ENCODE measurements around the gene LBP.
"Not testable (repeated sequence)": the region's sequence is repeated elsewhere in the genome, so short reads cannot be mapped to it uniquely, and the experiment has no call there.

LBP gene

DNA sequence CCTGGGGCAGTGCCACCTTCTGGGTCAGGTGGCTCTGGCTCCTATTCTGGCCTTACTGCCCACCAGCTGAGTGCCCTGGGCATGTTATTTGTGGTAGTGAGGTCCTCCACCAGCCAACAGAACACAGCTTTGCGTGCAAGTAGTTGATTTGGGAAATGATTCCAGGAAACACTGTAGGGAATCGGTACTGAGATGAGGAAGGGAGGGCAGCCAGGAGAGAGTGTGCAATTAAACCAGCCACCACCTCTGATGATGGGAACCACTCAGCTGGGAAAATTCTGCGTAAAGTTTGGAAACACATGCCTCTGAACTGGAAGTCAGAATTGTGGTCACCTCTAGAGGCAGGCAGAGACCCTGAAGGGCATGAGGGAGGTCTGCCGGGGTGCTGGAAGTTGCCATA, 459 bp downstream of the LBP start:
- no peak for DNase-seq (ENCODE audit: extremely low read depth in 1 of 2, low read depth in 1 of 2)

DNA sequence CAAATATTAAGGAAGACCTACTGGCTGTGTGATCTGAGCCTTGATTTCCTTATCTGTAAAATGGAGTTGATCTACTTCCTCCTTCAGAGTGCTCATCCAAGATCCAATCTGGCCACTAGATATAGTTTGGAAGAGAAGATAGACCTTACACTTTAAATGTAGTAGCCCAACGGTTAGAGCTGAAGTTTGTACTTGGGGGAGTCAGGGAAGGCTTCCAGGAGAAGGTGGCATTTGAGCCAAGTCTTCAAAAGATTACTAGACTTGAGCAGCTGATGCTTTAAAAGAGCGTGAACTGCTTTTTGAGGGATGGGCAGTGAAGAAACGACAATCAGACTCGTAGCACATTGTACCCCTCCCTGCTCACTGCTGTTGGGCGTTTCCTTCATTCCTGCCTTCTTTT, 3.6 kb downstream of the LBP start:
- DNase-seq (ENCODE audit: extremely low read depth in 1 of 2, low read depth in 1 of 2): no peak

DNA sequence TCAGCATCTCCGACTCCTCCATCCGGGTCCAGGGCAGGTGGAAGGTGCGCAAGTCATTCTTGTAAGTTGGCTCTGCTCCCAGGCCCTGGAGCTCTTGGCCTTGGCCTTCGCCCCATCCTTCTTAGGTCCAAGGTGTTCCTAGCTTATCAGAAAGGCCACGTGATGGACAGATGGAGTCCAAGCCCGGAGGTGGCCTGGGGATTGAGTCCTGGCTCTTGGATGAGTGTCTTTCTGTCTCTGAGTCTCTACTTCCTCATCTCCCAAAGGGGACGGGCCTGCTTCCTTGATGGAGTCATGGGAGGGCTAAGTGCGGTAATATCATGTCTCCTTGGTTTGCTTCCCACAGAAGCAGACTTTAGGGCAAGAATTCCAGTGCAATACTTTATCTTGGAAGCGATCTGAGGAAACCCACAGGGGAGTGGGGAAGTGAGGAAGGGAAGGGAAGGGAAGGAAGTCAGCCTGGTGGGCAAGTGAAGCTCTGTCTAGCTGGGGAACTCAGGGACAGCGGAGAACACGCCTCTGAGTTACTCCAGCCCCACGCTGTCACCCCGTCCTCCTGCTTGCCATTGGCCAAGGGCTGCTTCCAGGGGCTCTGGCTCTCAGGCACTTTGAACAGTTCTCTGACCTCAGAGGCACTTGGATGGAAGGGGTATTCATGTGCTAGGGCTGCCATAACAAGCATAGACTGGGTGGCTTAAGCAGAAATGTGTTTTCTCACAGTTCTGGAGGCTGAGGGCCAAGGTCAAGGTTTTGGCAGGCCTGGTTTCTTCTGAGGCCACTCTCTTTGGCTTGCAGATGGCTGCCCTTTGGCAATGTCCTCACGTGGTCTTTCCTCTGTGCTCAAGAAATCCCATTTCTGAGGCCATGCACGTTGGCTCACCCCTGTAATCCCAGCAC, 4.8 kb downstream of the LBP start:
- no peak for DNase-seq (ENCODE audit: extremely low read depth in 1 of 2, low read depth in 1 of 2)

DNA sequence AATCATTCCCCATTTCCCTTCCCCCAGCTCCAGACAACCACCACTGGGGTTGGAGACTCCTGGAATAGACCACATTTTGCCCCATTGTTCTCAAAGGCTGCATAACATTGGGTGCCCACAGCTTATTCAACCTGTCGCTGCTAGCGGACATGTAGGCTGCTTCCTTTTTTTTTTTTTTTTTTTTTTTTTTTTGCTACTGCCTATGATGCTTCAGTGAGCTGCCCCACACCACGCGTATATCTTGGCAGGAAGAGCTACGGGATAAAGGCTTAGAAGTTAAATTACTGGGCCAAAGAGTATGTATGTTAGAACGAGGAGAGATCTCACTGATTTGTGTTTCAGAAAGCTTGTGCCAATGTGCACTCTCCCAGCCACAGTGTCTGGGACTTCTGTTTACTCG, 7.0 kb downstream of the LBP start:
- DNase-seq (ENCODE audit: extremely low read depth in 1 of 2, low read depth in 1 of 2): no peak

DNA sequence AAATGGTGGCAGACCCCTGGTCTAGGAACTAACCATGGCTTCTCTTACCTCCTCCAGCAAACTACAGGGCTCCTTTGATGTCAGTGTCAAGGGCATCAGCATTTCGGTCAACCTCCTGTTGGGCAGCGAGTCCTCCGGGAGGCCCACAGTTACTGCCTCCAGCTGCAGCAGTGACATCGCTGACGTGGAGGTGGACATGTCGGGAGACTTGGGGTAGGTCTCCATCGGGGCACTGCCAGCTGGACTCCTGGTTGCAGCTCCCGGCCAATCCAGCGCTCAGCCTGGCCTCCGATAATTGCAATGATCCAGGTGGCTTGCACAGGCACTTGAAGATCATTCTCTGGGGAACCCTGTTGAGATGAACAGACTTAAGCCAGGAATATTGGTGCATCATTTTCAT, 7.9 kb downstream of the LBP start:
- no peak for DNase-seq (ENCODE audit: extremely low read depth in 1 of 2, low read depth in 1 of 2)

DNA sequence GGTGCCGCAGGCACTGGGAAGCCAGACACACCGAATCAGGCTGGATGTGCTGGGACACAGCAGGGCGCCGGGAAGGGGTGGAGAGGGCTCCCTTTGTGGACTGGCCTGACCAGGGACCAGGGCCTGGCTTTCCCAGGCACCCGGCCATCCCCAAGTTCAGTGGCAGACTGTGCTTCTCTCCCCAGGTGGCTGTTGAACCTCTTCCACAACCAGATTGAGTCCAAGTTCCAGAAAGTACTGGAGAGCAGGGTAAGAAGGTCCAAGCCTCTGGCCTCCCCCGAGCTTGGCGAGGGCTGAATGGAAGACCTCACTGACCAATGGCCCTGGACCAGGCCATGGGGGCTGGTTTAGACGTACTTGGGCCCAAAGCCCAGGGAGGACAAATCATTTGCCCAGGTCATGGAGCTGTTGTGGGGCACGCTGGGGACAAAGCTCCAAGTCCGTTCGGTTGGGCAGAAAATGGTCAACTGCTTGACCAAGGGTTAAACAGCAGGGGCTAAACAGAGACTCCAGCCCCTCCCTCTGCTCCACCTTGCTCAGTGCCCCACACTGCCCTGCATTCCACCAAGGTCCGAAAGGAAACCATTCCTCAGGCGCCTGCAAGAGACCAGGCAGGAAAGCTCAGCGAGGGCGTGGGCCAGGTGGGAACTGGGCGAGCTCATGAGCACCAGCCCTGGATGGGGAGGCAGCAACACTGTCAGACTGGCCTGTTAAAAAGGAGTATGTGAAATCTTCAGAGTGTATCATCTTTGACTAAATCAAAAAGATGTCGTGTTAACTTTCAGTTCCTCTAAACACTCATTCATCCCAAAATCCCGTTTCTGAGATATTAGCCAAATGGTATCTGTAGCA, 9.1 kb downstream of the LBP start:
- no peak for DNase-seq (ENCODE audit: extremely low read depth in 1 of 2, low read depth in 1 of 2)

DNA sequence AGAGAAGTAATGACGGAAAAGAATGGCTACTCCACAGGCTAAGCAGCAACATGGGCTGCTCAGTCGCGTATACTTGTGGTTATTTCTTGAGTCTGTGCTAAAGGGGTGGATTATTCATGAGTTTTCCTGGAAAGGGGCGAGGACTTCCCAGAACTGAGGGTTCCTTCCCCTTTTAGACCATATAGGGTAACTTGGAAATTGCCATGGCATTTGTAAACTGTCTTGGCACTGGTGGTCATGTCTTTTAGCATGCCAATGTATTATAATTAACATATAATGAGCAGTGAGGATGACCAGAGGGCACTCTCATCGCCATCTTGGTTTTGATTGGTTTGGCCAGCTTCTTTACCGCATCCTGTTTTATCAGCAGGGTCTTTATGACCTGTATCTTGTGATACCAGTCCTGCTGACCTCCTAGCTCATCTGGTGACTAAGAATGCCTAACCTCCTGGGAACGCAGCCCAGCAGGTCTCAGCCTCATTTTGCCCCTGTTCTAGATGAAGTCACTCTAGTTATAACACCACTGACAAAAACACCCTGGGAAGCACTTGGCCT, 11.4 kb downstream of the LBP start:
- no peak for DNase-seq (ENCODE audit: extremely low read depth in 1 of 2, low read depth in 1 of 2)

DNA sequence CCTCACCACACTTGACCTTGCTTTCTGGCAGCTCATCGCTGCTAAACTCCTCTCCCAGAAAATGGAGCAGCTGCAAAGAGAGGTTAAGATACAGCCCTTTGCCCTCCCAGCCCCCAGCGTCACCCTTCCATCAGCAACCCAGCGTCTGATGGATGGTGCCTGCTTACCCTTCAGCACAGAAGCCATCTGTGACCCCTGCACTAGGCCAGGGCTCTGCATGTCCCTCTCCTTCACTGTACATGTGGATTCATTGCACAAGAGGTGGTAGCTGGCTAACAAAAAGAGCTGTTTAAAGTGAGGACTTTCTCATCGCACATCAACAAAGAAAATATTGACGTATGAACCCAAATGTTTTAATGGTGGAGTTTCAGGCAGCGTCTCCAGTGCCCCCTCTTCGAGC, 12.3 kb downstream of the LBP start:
- no peak for DNase-seq (ENCODE audit: extremely low read depth in 1 of 2, low read depth in 1 of 2)

DNA sequence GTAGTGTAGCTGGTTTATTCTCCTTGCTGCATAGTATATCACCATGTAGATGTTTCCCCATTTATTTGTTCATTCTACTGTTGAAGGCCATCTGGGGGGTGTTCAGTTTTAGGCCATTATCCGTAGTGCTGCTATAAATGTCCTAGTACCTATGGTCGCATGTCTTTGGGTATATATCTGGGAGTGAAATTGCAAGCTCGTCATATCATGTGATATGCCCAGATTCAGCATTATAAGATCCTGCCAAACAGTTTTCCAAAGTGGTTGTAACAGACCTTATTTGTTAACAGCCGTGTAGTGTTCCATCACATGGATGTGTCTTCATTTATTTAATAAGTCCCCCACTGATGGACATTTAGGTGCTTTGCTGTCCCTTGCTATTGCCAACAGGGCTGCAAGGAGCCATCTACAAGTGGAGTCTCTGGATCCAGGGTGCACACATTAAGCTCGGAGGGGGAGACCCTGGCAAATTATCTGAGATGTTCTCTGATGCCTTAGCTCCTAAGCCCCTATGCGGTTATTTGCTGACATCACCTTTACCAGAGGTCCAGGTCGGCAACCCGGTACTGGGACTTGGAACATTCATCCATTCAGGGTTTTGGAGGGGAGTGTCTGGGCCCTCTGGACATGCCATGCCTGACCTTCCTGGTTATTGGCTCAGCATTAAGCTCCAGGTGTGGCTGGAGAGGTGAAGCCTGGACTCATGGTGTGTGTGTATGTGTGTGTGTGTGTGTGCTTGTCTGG, 16.9 kb downstream of the LBP start:
- no peak for DNase-seq (ENCODE audit: extremely low read depth in 1 of 2, low read depth in 1 of 2)

DNA sequence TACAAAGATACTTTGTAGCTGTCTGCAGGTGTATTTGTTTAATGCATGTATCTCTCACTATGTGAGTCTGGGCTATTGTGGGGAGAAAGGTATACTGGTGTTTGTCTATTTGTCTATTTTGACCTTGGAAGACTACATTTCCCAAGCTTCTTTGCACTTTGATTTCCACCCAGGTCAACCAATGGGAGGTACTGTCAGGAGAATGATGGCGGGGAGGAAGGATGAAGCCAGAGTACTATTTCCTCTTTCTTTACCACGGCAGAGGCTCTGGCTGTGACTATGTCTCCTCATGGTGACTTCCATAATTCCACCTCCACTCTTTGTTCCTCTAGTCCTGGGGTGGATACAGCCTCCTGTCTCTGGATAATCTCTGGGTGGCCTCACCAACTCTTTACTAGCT, 23.1 kb downstream of the LBP start:
- DNase-seq (ENCODE audit: extremely low read depth in 1 of 2, low read depth in 1 of 2): no peak

DNA sequence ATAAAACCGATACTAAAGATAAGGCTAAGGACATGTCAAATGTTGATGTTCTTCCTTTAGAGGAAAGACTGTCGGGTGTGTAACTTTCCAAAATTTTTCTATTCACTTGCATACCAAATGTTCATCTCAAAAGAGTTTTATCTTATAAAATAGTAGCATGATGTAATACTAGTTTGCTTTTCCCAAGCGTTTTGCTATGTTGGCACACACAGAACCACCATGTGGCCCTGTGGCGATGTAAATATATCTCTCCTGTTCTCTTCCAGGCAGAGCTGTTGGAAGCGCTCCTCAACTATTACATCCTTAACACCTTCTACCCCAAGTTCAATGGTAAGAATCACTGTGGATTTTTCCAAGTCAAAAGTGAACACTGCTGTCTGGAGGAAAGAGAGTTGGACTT, 26.5 kb downstream of the LBP start:
- DNase-seq (ENCODE audit: extremely low read depth in 1 of 2, low read depth in 1 of 2): no peak

DNA sequence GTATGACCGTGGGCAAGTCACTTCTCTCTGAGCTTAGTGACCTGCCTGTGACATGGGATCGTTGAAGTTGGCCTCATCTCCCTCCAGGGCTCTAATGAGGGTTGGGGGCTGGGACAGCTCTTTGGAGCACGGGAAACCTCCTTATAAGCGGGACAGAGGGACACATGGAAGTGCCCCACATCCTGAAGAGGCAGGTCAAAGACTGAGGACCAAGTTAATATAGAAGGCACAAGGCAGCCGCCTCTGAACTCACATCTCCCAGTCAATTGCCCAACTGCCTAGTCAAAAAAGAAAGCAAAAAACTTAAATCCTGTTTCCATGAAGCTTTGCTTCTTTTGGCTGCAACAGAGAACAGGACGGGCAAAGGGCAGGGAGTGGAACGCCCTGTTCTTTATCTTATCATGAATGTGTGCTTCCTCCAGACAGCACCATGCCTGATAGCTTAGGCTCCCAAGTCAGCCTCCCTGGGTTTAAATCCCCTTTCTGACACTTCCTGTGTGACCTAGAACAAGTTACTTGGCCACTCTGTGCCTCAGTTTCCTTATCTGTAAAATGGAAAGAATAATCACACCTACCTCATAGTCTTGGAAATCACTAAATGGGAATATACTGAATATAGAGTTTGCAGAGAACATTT, 27.1 kb downstream of the LBP start:
- no peak for DNase-seq (ENCODE audit: extremely low read depth in 1 of 2, low read depth in 1 of 2)

DNA sequence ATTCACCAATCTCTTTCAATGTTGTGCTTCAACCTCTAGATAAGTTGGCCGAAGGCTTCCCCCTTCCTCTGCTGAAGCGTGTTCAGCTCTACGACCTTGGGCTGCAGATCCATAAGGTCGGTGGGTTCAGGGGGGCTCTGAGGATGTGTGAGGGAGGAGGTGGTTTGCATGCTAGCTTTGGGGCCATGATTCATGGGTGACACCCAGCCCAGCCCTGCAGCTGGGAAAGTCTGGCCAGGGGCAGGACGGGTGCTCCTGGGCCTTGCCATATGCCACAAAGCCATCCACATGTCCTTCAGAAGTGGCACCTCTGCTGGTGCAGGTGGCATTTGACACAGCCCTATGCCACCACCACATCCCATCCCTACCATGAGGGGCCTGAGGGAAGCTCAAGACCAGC, 27.6 kb downstream of the LBP start:
- DNase-seq (ENCODE audit: extremely low read depth in 1 of 2, low read depth in 1 of 2): no peak

DNA sequence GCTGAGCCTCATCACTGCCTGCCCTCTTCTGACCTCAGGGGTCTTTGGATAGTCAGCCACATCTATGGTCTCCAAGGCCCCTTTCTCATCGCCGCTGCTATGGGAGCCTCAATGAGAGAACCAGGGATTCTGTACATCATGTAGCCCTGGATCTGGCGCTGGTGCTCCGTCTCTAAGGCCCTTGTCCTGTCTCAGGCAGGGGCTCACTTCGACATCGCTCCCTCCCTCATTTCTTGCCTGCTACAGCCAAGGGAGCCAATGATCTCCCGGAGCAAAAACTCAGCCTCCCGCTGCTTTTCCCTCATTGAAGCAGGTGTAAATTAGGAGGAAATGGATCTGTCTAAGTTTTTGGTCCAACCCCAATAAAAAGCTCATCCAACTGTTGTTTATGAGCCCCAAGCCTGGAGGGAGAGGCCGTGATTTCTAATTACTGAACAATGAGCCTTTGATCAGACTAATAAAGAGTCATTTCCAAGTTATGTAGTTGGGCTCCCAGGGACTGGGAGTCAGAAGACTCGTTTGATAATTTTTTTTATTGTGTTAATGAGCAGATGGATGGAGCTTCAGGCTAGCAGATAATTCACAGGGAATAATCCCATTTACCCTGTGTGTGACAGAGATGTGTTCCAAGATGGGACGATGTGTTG, 30.9 kb downstream of the LBP start:
- DNase-seq (ENCODE audit: extremely low read depth in 1 of 2, low read depth in 1 of 2): no peak

DNA sequence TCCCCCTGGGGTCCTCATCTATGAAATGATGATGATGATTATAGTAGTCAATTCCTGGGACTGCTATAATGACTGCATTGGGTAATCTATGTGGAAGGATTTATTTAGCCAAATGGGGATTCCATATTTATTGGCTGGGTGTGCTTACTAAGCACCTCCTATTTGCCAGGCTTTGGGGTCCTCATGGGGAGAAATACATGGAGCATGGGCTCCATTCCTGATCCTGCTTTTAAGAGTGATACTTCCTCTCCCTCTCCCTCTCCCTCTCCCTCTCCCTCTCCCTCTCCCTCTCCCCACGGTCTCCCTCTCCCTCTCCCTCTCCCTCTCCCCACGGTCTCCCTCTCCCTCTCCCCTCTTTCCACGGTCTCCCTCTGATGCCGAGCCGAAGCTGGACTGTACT, 31.6 kb downstream of the LBP start:
- DNase-seq (ENCODE audit: extremely low read depth in 1 of 2, low read depth in 1 of 2): not testable (repeated sequence)

DNA sequence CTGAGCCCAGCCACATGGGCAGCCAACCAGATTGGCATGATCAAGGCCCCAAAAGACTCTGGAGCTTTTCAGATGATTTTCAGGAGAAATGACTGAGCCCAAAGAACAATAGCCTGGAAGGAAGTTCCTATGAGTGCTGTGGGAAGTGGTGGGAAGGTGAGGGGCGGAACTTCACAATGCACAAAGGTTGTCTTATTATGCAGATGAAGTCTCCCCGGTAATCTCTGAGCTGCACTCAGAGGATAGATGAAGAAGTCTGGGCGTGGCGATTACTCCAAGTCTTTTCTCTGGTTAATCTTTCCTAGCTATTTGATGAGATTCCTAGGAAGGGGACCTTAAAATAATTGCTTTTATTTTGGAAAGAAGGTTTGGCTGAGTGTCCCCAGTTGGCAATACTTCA, 36.9 kb downstream of the LBP start:
- DNase-seq (ENCODE audit: extremely low read depth in 1 of 2, low read depth in 1 of 2): no peak

DNA sequence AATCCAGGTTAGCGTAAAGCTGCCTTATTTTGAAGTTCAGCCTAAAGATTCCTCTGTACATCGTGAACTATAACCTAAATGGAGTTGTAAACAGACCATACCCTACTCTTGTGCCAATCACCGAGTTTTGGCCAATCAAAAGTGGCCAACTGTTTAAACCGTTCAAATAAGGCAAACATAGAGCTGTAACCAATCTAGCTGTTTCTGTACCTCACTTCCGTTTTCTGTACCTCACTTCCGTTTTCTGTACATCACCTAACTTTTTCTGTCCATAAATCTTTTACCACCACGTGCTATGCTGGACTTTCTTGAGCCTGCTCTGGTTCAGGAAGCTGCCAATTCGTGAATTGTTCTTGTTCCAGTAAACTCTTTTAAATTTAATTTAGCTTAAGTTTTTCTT, 39.7 kb downstream of the LBP start:
- no peak for DNase-seq (ENCODE audit: extremely low read depth in 1 of 2, low read depth in 1 of 2)

DNA sequence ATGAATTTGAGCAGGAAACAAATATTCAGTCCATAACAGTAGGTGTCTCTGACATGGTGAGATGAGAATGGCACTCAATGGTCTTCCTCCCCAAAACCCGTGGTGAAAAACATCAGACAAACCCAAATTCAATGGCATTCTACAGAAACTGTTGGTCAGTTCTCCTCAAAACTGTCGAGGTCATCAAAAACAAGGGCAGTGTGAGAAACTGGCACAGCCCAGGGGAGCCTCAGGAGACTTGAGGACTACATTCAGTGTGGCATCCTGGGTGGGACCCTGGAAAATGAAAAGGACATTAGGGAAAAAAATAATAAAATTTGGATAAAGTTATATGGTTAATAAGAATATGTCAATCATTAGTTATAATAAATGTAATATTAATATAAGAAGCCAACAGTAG, 40.6 kb downstream of the LBP start:
- no peak for DNase-seq (ENCODE audit: extremely low read depth in 1 of 2, low read depth in 1 of 2)

DNA sequence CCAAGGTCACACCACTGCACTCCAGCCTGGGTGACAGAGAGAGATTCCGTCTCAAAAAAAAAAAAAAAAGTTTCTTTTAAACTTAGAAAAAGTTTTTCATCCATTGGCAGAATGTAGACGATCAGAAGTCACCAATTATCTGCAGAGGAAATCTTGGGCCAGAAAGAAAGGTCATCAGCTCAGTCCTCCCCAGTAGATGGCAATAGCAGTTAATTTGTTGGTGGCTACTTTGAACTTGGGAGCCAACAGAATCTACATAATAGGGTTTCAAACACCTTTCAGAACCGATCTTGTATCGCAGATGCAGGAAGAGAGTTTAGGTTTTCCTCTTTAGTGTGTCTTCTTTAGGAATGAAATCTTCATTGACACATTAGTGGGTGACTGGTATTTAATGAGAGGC, 41.7 kb downstream of the LBP start:
- no peak for DNase-seq (ENCODE audit: extremely low read depth in 1 of 2, low read depth in 1 of 2)

DNA sequence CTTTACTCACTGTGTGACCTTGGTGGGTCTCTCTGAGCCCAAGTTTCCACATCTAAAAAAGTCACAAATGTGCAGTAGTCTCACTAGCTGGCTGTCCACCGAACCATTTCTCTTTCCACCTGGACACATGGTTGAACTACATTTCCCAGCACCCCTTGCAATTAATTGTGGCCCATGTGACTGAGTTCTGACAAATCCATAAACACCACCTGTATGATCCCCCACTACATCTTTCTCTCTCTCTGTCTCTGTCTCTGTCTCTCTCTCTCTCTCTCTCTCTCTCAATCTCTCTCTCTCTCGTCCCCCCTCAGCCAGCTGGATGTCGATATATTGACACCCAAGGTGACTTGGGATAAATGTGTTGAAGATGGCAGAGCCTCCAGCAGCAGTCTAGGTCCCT, 46.1 kb downstream of the LBP start:
- no peak for DNase-seq (ENCODE audit: extremely low read depth in 1 of 2, low read depth in 1 of 2)

Data from activated CD8-positive, alpha-beta memory T cell treated with anti-CD3 and anti-CD28 coated beads for 1 hour (primary cell).